Endothelial cell (in vitro differentiated cells): ENCODE data around the gene TGFB2. TPM values are rescaled to one million over a fixed set of nuclear protein-coding genes. Genes with fewer than 3 reads are reported as not detected.

Source experiments
- DNase-seq: peaks from one replicate; pipeline ENCODE4 v3.0.0; 2021; ENCODE audit warnings: low spot score
- H3K27ac Mint-ChIP-seq: one replicate; pipeline ENCODE4 v1.8.0; 2021; ENCODE audit warnings: mixed read lengths, inconsistent platforms; ENCODE audit not compliant: unreplicated experiment
- H3K27me3 Mint-ChIP-seq: one replicate; pipeline ENCODE4 v1.8.0; 2021; ENCODE audit warnings: mild to moderate bottlenecking, moderate library complexity, mixed read lengths, inconsistent platforms; ENCODE audit not compliant: unreplicated experiment
- H3K36me3 Mint-ChIP-seq: one replicate; pipeline ENCODE4 v1.8.0; 2021; ENCODE audit warnings: mild to moderate bottlenecking, low read depth, mixed read lengths, inconsistent platforms; ENCODE audit not compliant: unreplicated experiment
- H3K4me1 Mint-ChIP-seq: one replicate; pipeline ENCODE4 v1.8.0; 2021; ENCODE audit warnings: mild to moderate bottlenecking, mixed read lengths, inconsistent platforms; ENCODE audit not compliant: unreplicated experiment
- H3K4me3 Mint-ChIP-seq: one replicate; pipeline ENCODE4 v1.8.0; 2021; ENCODE audit warnings: mild to moderate bottlenecking, mixed read lengths, inconsistent platforms; ENCODE audit not compliant: unreplicated experiment
- H3K9me3 Mint-ChIP-seq: one replicate; pipeline ENCODE4 v1.8.0; 2021; ENCODE audit warnings: mixed read lengths, inconsistent platforms; ENCODE audit not compliant: unreplicated experiment
- CTCF ChIP-seq: fragments of 200-600 bp; sonication (generic); IDR thresholded peaks from one replicate; pipeline ENCODE4 v1.5.0; 2021; ENCODE audit warnings: antibody characterized with exemption; ENCODE audit not compliant: unreplicated experiment
- total RNA-seq: library from RNA; stranded (reverse); fragmentation: NEBNext Ultra II Directional; extraction: Animal tissue kit (Norgen Biotek cat#: 25700); gene quantifications from one replicate; pipeline ENCODE4 v1.2.1, GENCODE V29; 2021; ENCODE audit not compliant: unreplicated experiment

TGFB2 gene
- total RNA-seq, 1 donor from 2014 or later: 0.62 TPM

GRCh38 chr1:218341325-218341724, 3.8 kb upstream of the TGFB2 start:
- TF ChIP-seq CTCF: no peak
- H3K27me3 Mint-ChIP-seq: peaks cover 2% of the 10 kb centered on the region
- no peaks in the 10 kb centered on the region for H3K9me3 Mint-ChIP-seq
- no peak overlapping the region for H3K4me3 Mint-ChIP-seq
- no peak overlapping the region for H3K27ac Mint-ChIP-seq
- no peak for DNase-seq
- H3K36me3 Mint-ChIP-seq: no peaks in the 10 kb centered on the region
- H3K4me1 Mint-ChIP-seq: peaks cover 2% of the 10 kb centered on the region

GRCh38 chr1:218342091-218342490, 3.0 kb upstream of the TGFB2 start:
- Mint-ChIP-seq H3K4me3 (no peak overlapping the region), H3K4me1 (peaks cover 8% of the 10 kb centered on the region), H3K27me3 (peaks cover 6% of the 10 kb centered on the region), H3K27ac (no peak overlapping the region), H3K36me3 (no peaks in the 10 kb centered on the region), H3K9me3 (no peaks in the 10 kb centered on the region)
- no peak for TF ChIP-seq CTCF
- no peak for DNase-seq

GRCh38 chr1:218345673-218346390, 696 bp downstream of the TGFB2 start:
- DNase-seq: peak; percentile 66
- Mint-ChIP-seq H3K9me3 (no peaks in the 10 kb centered on the region), H3K27me3 (peaks cover 6% of the 10 kb centered on the region), H3K36me3 (no peaks in the 10 kb centered on the region), H3K4me3 (no peak overlapping the region), H3K4me1 (peaks cover 15% of the 10 kb centered on the region), H3K27ac (no peak overlapping the region)
- TF ChIP-seq CTCF: no peak

GRCh38 chr1:218346391-218347204, 1.5 kb downstream of the TGFB2 start:
- no peaks in the 10 kb centered on the region for H3K36me3 Mint-ChIP-seq
- H3K27ac Mint-ChIP-seq: no peak overlapping the region
- peaks cover 6% of the 10 kb centered on the region for H3K27me3 Mint-ChIP-seq
- no peak for TF ChIP-seq CTCF
- H3K4me3 Mint-ChIP-seq: no peak overlapping the region
- peaks cover 15% of the 10 kb centered on the region for H3K4me1 Mint-ChIP-seq
- H3K9me3 Mint-ChIP-seq: no peaks in the 10 kb centered on the region
- peak; percentile 20 for DNase-seq

GRCh38 chr1:218347336-218347722, 2.2 kb downstream of the TGFB2 start:
- Mint-ChIP-seq H3K36me3 (no peaks in the 10 kb centered on the region), H3K27me3 (peaks cover 6% of the 10 kb centered on the region), H3K4me1 (peaks cover 15% of the 10 kb centered on the region), H3K9me3 (no peaks in the 10 kb centered on the region), H3K4me3 (no peak overlapping the region), H3K27ac (no peak overlapping the region)
- no peak for TF ChIP-seq CTCF
- DNase-seq: no peak
